Activated CD4-positive, alpha-beta T cell treated with anti-CD3 and anti-CD28 coated beads for 48 hours (primary cell): Measurements from ENCODE around the gene TADA1.
A peak's percentile ranks its signal among the peaks of the same experiment; 100 is the strongest.

Experiments used
- DNase-seq: peaks from one replicate; pipeline ENCODE4 v3.0.0-alpha.2; 2020

Gene TADA1, protein sequence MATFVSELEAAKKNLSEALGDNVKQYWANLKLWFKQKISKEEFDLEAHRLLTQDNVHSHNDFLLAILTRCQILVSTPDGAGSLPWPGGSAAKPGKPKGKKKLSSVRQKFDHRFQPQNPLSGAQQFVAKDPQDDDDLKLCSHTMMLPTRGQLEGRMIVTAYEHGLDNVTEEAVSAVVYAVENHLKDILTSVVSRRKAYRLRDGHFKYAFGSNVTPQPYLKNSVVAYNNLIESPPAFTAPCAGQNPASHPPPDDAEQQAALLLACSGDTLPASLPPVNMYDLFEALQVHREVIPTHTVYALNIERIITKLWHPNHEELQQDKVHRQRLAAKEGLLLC

DNA sequence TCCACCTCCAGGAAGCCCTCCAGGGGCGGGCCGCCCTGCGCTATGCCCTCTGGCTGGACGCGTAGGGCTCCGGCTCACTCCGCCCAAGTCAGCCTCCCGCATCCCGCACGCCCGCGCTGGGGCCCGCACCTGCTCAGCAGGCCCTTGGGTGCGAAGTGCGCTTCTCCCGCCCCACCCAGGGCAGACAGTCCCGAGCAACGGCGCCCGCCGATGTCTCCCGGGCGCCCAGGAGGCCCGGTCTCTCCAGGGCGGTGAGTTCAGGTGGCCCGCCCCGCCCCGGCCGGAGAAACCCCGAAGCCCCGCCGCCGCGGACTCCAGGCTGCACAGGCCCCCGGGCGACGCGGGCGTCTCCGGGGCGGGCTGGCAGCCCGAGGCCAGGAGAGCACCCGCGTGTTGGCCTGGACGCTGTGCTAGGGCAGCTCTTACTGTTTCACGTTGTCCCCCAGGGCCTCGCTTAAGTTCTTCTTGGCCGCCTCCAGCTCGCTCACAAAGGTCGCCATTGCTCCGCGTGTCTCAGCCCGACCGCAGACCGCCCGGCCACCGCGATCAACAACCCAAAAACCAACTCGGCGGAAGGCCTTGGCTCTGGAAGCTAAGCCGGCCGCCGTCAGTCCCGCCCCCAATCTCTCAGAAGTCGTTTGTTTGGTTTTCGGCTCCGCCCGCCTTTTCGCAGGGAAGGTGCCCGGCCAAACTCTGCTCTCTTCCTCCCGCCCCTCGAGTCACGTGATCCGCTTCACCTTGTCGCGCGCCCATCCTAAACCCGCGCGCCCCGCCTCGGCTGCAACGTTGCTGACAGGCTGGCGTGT lies at the start of gene TADA1:
TADA1 (minus strand) TSS at position 531 of the 806 bp plus-strand sequence; CDS start at position 500, 31 bp downstream.
- peak; percentile 99 for DNase-seq

DNA sequence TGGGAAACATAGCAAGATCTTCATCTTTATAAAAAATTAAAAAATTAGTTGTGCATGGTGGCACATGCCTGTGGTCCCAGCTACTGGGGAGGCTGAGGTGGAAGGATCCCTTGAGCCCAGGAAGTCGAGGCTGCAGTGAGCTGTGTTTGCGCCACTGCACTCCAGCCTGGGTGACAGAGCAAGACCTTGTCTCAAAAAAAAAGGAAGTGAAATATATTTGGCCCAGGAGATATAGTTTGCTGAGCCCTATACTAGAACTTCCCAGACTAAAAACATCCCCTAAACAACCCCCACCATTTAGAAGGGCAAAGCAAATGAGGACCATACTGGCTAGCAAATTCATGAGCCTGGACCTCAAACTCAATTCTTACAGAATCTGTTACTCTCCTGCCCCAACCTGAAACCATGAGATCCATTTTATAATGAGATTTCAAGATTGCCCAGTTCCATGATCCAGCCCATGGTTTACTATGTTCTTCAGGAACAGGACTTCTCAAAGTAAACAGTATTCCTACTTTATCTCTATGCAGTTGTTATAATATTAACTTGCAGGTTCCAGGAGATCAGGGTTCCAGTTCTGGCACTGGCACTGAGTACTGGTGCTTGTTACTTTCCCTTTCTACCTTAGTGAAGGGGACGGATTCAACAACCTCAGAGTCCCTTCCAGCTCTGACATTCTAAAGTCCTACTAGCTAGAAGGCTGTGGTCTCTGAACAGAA lies 48.9 kb upstream of the TADA1 start:
- DNase-seq = no peak

DNA sequence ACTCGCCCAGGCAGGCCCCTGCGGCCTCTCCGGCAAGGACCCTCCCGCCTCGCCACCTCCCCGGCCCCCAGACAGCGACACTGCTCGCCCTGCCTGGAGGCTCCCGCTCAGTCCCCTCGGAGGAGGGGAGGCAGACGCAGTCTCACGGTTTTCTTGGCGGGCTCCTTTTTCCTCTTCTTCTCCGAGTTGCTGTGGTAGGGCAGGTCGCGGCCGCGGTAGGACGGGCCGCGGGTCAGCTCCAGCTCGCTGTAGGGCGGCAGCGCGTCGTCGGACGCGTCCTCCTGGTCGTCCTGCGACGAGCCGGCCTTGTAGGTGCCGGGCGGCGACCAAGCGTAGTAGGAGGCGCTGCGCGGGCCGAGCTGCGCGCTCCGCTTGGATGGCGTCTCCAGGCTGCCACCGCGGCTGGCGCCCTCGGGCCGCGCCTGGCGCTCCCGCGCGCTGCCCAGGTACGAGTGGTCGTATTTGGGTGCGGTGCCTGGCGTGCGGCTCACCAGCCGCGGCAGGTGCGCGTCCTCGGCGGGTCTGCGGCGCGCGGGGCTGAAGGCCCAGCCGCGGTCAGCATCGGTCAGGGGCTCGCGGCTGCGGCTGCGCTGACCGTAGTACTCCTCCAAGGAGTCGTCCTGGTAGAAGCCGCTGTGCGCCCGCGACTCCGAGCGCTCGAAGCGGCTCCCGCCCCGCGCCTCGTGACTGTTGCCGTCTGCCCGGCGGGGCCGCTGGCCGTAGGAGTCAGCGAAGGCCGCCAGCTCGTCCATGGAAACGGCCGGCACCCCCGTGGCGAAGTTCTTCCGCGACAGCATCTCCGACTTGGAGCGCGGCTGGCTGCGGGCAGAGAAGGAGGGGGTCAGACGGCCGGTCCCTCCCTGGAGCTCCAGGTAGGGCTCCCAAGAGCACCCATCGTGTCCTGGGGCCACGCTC lies 44.8 kb upstream of the TADA1 start:
- peak; percentile 15 for DNase-seq

DNA sequence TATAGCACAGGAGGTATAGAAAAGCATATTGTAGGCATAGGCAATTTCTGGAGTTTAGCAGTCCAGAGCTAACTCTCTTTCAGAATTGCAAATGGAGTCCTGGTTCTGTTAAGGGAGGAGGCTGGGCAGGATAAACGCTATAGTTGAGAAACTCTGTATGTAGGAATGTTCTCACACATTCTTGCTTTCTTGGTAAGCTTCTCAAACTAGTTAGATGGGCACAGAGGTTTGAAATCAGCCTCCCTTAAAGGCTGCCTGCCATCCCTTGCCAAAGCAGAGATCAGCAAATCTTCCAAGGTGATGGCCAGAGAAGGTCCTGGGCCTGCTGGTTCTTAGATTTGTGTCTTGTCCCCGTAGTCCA lies 42.9 kb upstream of the TADA1 start:
- no peak for DNase-seq

DNA sequence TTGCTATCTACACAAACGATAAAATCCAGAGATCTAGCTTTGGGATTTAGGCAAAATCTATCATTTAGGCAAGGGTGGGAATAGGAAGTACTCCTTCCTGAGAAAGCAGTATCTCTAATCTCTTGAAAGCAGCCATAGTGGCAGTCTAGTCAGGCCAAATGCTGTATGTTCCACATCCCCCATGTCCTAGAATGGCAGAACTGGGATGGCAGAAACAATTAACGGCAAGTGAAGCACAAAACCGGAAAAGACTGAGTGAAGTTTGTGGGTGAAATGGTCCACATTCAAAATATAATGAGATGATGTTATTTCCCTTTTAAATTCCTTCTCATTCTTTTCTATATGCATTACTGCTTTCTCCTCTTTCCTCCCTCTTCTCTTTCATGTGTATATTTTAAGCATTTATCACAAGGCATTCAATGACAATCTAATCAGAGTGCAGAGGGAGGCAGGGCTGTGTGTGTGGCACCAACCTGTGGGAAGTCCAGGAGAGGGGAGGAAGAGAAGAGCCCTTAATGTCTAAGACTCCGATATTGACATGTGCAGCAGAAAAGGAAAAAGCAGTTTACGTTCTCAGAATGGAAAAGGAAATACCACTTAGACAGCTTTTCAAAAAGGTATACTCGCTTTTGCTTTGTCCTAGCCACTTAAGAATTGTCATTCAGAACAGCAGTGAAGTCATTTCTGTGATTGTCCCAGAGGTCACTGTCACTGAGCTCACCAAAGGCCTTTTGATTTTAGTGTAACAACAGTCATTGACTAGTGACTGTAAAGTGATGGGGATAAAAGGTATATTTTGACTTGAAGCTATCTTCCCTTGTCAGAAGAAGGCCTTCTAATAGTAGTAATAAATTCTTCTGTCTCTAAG lies 42.3 kb upstream of the TADA1 start:
- no peak for DNase-seq

DNA sequence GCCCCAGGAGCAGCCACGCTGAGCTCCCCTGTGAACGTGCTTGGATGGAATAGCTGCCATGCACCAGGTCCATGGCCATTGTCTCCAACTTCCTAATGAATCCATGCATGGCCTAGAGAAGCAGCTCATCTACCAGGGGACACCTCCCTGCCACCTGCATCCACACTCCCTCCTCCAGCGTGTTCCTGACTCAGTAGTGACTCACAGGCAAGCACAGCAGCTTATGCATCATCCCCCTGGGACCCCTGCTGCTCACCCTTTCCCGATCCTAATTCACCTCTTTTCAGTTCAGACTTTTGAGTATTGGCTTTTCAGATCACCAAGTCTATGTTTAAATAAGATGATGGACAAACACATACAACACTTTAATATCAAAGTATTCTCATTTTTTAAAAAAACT lies 39.9 kb upstream of the TADA1 start:
- DNase-seq = no peak

DNA sequence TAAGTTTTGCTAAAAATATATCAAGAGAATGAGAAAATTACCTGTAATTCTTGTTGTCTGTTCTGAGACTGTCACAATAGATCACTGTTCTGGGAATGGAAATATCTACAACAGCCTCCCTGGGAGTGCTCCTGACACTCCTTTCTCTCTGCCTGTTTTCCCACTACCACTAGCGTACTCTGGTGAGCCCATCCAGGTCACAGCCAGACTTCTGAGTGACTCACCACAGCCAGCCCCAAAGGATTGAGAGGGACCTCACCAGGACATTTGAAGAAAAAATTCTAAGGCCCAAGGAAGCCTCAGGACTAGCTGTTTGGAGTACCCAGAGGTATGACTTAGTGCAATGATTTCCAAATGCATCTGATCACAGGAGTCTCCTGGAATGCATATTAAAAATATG lies 39.0 kb upstream of the TADA1 start:
- no peak for DNase-seq

DNA sequence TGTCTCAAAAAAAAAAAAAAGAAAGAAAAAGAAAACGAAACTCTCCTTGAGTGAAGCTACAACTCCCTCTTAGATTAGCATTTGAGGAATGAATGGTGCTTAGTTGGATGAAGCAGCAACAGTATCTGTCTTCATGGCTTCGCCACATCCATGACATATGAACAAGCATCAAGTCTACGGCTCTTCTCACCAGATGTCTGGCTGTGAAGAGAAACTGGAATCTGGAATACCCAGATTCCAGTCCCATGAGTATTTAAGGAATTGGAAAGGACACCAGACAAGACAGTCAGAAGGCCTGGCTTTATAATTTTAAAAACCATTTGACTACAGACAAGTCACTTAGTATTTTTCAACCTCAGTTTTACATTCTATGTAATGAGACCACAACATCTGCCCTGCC lies 38.0 kb upstream of the TADA1 start:
- no peak for DNase-seq

DNA sequence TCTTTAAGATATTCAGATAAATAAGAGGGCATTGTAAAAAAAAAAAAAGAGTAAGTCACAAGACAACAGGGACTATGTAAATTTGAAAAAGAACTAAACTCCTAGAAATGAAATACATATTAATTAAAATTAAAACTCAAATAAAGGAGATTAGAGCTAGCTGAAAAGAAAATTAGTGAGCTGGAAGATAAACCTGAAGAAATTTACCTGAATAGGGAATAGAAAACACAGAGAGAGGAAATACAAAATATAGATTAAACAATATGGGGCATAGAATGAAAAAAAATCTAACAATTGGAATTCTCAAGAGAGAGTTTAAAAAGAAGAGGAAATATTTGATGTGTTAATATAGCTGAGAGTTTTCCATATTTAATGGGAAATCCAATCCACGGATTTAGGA lies 35.6 kb upstream of the TADA1 start:
- DNase-seq = no peak

DNA sequence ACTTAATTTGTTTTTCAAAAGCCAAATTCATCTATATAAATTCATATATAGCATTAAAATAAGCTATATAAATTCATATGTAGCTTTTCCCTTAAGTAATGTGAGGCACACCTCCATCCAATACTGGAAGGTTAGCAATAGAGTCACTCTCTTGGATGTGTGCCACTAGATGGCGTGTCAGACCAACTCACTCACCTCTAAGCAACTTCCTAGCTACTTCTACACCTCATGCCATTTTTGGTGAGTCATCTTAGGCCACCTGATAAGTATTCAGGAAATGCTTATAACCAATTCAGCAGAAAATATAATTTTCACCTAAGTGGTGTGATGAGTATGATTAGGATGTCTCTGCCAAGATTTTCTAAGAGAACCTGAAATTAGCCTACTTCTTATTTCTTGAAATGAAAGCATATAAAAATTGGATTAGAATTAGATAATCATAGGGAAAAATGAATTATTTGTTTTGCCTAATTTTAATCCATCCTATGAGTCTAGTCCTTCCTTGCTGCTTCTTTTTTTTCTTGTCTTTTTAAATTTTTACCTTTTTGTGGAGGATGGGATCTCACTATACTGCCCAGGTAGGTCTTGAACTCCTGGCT lies 34.4 kb upstream of the TADA1 start:
- peak; percentile 83 for DNase-seq

DNA sequence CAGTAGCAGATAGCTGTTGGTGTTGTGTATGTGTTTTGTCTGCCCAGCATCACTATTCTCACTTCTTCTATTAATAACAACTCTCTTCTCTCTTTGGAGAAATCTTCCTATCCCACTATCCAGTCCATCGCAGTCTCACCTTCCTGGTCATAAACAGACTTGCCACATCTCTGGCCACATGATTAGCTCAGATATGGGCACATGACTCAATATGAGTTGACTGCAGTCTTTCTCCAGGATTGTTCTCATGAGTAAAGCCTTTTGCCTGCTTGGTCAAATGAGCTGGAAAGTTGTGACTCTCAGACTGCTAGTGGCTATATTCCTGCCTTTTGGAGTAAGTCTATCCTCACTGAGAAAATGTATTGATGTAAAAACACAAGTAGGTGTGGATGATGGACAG lies 32.9 kb upstream of the TADA1 start:
- DNase-seq = no peak

DNA sequence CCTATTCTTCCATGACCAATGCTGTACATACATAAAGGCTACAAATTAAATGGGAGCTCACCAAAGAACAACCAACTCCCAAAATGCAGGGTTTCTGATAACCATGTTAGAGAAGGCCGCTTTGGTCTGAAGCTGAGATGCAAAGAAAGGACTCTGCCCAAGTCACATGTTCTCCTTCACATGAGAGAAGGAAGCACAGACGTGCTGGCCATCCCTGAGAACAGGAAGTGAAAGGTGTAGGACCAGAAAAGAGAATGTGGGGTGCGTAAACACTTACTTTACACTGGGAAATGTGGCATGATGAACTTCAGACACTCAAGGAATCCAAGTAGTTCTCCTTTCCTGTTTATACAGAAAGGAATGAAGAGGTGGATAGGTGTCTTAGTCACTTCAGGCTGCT lies 31.7 kb upstream of the TADA1 start:
- DNase-seq = no peak

DNA sequence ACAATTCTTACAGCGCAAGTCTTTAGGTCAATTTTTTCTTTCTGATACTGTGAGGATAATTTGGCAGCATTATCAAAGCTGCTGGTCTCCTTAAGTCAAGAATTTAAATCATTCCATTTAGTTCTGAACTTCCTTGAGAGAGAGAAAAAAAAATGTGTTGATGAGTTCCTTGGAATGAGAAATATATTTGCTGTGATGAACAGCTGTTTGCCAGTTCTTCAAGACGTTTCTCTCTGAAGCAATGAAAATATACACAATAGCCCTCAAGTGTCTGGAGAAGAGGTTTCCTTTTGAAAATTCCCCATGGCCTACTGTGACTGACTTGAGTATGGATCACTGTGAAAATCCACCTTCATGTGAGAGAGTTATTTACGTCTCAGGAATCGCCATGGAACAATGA lies 31.0 kb upstream of the TADA1 start:
- DNase-seq = no peak

DNA sequence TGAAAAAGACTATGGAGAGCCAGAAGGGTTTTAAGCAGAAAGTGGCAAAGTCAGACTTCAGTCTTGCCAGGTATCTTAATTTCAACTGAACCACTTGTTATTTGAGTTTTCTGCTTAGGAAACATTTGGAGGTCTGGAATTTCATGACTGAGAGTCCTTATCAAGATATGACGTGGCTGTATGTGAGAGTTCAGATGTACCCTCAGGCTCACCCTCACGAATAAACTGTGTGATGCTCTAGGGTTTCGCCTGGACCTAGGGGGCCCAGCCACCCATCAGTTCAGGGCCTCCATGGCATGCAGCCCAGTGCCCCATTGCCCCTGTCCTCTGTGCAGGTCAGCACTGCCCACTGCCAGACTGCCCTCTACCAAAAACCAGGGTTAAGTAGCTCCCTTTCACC lies 30.6 kb upstream of the TADA1 start:
- DNase-seq = no peak

DNA sequence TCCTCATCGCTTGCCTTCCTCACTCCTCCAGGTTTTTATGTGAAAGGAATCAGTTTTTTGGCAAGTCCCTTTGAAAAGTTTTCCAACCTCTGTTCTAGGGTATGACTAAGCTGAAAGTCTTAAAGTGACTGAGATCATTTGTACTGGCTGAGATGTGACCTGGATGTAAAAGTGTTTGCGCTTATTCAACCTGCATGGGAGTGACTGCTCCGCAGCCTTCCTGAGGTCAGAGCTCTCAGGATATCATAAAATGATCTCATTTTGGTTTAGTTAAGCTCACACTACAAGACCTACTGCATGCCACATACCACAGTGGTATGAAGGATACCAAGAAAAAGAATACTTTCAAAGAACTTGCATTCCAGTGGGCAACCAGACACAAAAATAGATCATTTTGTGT lies 29.8 kb upstream of the TADA1 start:
- DNase-seq = no peak

DNA sequence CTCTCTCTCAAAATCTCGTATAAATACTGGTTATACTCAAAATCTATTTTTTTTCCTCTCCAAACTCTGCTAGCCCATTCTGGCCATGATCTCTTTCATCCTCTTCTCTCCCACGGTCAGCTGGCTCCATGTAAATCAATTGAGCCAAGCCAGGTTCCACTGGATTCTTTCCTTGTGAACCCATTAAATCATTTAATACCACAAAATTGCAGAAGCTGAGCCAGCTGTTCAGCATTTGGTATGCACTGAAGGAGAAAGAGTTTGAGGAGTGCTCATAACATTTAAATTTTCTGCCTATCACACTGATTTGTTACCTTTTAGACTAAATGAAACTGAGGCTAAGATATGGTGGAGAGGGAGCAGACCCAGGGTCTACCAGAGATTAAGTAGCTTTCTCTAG lies 29.1 kb upstream of the TADA1 start:
- DNase-seq = no peak

DNA sequence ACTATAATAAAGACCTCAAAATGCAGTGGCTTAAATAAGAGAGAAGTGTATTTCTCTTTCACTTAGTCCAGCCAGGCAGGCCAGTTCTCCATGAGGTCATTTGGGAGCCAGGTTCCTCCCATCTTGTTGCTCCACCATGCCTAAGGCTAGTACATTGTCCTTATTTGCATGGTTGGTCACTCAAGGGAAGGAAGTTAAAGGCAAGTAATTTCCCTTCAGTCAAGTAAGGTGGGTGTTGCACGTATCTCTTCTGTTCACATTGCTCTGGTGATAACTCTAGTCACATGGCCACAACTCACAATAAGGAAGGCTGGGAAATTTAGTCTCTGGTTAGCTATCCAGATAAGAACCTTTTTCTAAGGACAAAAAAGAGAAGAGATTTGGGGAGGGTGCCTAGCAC lies 27.2 kb upstream of the TADA1 start:
- DNase-seq = no peak

DNA sequence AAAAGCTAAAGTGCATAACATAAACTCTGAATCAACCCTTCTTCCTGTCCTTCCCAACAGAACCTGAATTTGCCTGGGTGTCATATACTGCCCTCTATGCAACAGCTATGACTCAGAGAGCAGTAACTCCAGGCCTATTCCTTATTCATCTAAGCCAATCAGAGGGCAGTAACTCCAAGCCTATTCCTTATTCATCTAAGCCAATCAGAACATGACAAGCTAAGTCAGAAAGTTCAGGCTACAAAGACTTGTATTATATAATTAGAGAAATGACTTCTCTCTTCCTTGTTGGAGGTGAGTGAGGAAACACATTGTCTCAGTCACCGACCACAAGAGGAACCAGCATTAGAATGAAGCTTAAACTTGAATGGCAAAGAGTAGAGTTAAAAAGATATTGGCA lies 26.2 kb upstream of the TADA1 start:
- DNase-seq = no peak

DNA sequence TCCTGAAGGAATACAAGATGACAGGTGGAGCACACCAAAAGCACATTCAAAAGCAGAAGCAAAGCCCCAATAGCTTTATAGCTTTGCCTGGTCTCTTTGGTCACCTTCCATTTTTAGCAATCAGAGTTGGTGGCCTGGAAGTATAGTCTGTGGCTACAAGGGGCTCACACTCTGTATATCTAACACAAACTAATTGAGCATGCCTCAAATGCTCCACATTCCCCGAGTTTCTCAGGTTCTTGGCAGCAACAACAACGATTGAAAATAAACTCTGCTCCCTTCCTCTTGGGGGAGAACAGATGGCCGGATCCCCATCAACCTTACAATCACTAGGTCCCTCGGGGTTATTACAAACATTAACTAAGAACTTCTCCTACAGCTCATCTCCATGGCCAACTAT lies 24.9 kb upstream of the TADA1 start:
- DNase-seq = no peak

DNA sequence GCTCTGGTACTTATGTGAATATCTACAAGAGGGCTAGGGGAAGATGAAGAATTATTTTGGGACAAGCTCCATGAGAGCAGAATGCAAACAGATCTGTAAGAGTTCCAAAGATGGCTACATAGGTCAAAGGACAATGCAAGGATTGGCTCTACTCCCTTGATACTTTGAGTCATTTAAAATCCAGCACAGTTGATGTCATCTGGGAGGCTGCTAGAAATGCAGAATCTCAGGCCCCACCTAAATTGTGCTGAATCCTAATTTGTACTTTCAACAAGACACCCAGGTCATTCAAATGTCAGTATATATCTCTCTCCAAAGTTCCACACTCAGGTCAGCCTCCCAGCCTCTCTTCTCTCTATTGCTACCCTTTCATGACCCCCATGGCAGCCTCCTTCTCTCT lies 23.7 kb upstream of the TADA1 start:
- DNase-seq = no peak

DNA sequence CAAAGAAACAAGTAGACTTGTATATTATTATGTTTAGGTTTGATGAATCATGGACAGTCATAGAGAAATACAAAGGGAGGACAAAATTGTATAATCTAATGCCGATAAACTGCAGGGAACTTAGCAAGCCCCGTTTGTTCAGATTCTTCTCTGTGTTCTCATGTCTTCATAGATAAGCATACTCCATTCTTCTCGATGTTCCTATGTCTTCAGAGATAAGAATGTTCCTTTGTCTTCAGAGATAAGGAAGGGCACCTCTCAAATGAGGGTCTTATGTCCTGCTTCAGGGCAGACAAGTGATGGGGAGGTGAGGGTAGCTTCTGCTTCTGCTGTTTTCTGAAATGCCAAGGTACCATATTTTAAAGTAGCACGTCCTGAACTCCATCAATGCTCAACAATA lies 19.7 kb upstream of the TADA1 start:
- DNase-seq = no peak
